ENCODE measurements around the gene PPM1F.
"Not testable (repeated sequence)": the region's sequence is repeated elsewhere in the genome, so short reads cannot be mapped to it uniquely, and the experiment has no call there.

The PPM1F gene

DNA sequence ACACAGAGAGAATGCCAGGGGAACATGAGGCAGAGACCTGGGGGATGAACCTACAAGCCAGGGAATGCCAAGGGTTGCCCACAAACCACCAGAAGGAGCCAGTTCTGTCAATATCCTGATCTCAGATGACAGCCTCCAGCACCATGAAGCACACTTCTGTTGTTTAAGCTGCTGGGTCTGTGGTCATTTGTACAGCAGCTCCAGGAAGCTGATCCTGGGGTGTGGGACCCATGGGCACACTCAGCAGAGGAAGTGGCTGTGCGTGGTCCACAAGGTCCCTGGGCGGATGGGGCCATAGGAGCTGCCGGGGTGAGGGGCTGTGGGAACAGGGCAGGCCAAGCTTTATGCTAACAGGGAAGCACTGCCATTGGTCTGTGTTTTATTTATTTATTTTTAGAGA, 12.1 kb downstream of the PPM1F start:
- DNase-seq (ENCODE audit: low spot score), result peak; percentile 58

DNA sequence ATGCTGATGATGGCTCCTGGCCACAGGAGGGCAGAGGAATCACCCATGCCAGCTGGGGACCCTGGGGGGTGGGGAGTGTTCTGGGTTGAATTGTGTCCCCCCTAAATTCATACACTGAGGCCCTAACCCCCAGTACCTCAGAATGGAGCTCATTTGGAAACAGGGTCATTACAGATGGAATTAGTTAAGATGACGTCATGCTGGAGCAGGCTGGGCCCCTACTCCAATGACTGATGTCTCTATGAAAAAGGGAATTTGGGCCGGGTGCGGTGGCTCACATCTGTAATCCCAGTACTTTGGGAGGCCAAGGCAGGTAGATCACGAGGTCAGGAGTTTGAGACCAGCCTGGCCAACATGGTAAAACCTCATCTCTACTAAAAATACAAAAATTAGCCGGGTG, 12.7 kb downstream of the PPM1F start:
- not testable (repeated sequence) for DNase-seq (ENCODE audit: low spot score)

DNA sequence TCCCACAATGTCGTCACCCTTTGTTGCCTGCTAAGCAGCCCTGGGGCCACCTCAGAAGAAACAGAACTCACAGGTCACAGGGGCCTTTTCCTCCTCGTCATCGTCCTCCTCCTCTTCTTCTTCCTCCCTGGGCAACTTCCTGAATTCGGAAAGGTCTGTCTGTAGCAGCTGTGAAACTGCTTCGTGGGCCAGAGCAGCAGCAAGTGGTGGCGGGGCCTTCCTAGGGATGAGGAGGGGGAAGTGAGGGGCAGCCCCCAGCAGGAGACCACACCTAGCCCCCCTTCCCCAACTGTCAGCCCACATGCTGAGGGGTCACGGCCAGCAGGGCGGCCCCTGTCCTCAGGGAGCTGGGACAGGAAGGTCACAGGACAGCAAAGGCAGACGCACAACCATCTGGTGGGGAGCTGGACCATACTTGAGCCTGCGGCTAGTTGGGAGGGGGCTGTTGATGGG, 13.2 kb downstream of the PPM1F start:
- DNase-seq (ENCODE audit: low spot score), result peak; percentile 53

DNA sequence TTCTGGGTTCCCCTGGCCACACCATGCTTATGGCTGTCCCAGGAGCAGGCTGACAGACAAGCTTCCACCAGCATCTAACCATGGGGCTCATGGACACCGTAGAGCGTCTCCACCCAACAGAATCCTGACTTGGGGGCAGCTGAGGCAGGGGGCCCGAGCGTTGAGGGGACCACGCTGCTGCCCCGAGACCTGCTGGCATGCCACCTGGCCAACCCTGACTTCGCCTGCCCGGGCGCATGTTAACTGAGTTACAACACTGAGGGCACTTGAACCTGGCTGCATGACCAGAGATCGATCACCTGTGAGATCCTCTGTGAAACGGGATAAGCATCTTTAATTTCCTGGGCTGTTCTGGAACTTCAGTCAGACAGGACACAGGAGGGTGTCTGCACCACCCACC, 13.7 kb downstream of the PPM1F start:
- DNase-seq (ENCODE audit: low spot score), result no peak

DNA sequence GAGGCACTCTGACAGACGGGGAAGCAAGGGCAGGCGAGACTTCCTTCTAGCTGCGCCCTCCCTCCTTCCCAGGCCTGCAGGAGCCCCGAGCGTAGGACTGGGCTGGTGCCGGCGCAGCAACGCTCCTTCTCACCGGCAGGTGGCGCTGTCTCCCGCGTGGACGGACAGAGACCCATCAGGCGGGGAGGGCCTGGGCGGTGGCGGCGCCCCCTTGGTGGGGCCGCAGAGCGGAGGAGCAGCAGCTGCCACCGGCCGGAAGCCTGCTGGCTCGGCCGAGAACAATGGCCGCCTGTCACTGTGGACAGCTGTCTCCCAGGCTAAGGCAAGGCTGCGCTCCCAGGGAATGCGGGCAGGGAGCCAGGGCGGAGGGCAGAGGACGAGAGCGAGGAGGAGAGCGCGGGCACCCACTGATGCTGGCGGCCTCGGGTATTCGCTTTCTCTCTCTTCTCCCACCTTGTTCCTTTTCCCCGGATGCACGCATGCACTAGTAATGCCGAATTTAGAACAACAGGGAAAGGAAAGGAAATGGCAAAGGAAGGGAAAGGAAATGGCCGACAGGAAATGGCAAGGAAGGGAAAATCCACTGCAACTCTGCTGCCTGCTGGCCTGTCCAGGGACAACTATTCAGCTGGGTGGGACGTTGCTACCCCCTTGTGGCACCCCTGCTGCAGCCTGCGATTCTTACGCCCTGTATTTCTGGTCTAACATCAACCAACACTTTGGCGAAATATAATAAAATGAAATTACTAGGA, 14.4 kb downstream of the PPM1F start:
- peak; percentile 97 for DNase-seq (ENCODE audit: low spot score)

DNA sequence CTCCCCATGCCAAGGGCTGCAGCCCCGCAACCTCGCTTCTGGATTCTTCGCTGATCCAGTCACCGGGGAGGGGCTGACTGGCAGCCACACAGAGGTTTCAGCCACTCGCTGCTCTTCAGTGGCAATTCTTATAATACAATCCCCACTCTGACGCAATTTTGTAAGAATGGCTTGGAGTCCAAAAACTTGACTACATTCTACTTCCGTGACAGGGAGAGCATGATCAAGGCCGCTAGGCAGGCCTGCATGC, 14.9 kb downstream of the PPM1F start:
- DNase-seq (ENCODE audit: low spot score), result no peak

DNA sequence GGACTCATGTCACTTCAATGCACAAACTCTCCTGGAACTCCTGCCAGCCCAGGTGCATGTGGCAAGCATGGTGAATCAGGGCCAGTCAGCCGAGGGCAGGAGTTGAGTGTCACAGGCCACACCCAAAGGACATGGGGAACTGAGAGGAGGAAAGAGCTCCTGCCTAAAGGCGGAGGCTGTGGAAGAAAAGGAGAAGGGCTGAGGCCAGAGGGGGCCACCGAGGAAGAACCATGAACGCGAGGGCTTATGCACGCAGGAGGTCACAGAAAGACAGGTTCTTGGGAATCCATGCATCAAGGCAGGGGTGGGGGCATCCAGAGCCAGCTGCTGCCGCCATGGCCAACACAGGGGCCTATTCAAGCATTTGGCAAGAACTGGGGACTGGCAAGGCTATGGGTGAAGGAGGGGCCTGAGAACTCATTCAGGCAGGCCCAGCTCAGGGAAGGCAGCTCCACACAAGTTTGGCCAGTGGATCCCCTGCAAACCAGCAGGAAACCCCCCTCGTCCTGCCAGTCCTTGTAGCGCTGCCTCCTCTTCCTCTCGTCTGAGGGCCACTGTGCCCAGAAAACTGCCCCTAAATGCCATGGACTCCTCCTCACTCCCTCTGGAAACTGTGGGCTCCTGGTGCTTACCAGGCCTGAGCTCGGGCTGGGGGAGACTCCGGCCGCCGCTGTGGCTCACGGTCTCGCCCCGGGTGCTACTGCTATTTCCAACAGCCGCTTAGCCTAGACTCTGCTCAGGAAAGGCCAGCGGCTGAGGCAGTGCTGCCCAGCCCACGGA, 15.4 kb downstream of the PPM1F start:
- DNase-seq (ENCODE audit: low spot score), result peak; percentile 81

DNA sequence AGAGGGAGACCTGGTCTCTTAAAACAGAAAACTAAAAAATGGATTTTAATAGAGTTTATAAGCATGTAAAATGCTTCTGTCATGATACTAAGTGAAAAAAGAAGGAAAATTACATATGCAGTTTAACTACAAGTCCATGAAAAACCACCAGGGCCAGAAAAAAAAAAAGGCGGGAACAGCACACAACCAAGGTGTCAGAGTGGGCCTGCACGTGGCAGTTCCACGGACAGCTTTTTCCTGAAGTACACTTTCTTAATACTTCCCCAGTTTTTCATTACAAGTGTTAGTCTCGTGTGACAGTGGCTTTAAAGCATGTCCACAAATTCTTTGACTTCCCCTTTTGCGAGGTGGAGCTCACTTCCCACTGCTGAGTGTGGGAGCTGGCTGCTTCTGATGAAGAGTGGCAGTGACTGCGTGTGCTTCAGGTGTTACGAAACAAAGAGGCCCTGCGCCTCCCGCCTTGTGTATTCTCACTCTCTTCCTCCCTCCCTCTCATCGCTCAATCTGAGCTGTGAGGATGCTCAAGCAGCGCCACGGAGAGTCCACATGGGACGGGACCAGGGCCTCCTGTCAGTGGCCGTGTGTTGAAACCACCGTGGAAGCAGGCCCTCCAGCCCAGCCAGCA, 16.4 kb downstream of the PPM1F start:
- DNase-seq (ENCODE audit: low spot score), result peak; percentile 75

DNA sequence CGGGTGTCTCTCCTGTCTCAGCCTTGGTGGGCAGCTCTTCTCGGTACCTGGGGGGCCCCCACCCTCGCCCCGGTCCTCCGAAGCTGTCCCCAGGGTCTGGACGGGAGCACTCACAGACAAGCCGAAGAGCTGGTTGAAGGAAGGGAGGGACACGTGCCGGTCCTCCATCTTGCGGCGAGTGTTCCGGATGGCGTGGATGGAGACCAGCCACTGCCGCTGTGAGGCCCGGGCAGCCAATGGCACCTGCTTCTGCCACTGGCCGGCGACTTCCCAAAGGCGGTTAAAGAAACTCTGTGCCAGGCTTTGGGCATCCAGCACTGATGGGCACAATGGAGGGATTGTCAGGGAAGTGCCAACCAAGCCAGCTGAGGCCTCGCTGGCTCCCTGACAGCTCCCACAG, 18.7 kb downstream of the PPM1F start:
- peak; percentile 84 for DNase-seq (ENCODE audit: low spot score)

DNA sequence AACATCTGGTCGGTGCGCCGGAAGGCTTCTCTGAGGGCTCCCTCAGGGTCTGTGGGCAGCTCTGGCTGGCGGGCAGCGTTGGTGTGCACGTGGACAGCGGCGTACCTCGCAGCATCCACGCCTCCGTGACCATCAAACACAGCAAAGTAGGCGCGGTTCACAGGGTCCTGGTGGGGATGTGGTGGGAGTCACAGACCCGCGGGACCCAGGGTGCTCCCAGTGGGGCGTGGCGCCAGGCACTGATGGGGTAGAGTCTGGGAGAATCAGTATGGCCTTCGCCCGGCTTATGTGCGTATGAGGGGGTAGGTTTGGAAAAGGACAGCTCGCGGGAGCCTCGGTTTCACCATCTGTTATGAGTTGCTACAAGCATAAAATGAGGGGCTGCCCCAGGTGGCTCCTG, 19.2 kb downstream of the PPM1F start:
- no peak for DNase-seq (ENCODE audit: low spot score)

DNA sequence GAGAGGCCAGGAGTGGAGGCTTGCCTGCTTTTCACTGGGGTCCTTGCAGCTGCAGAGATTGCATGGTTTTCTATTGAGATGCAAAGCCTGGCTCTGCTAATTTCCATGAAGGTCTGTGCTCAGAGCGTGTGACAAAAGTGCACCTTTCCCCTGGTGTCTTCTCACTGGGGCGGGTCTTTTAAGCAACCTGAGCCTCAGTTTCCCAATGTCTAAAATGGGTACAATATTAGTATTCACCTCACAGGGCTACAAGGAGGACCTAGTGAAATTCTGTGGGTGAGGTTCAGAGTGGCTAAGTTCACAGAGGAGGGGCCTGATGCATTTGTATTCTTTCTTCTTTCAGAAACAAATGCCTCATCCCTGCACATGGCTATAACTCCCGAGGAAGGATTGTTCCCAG, 20.3 kb downstream of the PPM1F start:
- DNase-seq (ENCODE audit: low spot score), result no peak

DNA sequence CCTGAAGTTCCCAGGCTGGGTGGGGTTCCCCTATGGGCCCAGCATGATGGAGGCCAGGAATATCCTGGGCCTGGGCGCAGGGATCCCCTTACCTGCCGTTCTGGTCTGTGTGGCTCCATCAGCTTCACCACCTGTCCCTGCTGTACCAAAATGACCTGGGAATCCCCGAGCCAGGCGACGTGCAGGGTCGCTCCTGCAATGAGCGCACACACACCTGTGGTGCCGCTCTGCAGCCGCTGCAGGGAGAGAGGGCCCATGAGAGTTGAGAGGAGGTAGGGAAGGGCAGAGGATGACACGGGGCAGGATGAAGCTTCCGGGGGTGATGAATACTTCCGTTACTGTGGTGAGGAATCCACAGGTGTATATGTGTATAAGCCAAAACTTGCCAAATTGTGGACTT, 21.6 kb downstream of the PPM1F start:
- DNase-seq (ENCODE audit: low spot score), result no peak

DNA sequence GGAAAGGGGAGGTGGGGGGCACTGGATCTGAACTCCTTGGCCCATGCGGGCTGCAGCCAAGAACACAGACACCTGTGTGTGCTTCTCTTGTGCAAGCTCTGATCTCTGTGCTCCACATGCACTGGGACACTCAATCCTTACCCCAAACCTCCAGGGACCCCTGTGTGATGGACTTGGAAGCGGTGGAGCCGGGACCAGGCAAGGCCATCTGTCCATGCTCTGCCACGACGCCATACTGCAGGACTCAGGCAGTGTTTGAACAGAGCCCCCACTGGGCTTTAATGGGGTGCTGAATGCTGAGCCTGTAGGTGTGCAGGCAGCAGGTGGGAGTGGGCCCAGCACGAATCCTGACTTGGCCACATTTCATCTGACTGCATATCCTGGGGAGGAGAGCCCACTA, 23.4 kb downstream of the PPM1F start:
- DNase-seq (ENCODE audit: low spot score), result no peak

DNA sequence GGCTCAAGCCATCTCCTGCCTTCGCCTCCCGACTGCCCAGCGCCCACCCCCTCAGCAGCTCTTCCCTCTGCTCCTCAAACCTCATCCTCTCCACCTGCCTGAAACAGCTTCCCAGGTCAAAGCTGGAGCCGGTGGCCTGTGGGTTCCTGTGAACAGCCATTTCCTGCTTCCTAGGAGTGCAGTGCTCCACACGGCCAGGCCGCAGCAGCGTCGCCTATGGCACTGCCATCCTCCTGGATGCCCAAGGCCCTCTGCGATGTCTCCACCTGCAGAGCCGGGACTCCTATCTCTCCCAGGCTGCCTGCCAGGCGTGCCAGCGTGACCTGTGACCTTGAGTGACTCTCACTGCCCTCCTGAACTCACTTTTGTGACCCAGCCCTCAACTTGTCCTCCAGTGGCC, 24.6 kb downstream of the PPM1F start:
- DNase-seq (ENCODE audit: low spot score), result no peak

DNA sequence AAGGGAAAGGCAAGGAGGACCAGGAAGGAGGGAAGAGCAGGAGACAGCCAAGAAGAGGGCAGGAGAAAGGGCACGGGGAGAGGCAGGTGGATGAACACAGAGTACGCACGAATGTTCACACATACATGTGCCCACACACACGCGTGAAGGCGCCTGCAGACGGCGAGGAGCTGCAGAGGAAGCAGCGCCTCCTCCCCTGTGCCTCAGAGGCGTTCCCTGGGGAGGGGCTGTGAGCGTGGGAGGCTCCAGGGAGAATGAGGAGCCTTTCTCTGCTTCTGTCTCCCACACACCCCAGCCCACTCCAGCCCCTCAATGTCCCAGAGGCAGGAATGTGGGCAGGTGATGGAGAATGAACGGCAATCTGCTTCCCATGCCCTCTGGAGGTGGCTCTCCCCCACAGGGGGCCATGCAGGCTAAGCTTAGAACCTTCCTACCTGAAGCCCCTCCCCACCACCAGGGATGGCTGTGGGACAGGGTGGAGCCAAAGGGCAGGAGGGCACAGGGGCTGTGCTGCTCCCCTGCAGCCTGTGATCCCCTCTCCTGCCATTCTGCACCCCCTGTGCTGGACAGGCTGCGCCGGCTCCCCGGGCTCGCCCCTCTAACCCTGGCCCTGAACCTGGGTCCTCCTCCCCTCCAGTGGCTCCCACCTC, 25.3 kb downstream of the PPM1F start:
- DNase-seq (ENCODE audit: low spot score), result no peak

DNA sequence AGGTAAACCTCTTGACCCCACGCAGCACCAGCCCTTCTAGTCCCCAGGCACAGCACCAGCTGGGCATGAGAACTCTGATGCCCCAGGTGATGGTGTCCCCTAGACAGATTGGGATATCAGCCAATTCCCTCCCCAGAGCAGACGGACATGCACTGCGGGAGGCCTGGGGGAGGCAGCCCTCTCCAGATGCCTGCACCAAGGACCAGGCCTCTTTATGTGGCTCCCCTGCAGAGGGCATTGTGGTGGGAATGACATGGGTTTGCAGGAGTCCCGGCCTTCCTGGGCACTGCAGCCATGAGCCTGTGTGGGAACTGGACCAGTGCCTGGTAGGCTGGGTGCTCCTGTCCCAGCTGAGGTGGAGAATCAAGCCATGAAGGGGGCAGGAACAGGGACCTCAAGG, 25.9 kb downstream of the PPM1F start:
- DNase-seq (ENCODE audit: low spot score), result no peak

DNA sequence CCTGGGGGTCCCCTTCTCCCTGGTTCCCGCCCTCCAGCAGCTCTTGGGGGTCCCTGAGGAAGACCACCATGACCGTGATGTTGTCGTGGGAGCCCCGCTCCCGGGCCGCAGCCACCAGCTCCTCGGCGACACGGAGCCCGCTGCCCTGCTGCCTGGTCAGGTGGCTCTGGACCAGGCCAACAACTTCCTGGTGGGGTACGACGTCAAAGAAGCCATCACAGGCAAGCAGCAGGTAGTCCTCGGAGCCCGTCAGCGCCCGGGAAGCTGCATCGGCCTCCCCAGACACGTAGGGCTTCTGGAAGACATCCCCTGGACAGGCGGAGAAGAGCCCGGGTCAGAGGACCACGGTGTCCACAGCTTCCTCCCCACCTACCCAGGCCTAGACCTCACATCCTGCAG, 29.5 kb downstream of the PPM1F start:
- no peak for DNase-seq (ENCODE audit: low spot score)

DNA sequence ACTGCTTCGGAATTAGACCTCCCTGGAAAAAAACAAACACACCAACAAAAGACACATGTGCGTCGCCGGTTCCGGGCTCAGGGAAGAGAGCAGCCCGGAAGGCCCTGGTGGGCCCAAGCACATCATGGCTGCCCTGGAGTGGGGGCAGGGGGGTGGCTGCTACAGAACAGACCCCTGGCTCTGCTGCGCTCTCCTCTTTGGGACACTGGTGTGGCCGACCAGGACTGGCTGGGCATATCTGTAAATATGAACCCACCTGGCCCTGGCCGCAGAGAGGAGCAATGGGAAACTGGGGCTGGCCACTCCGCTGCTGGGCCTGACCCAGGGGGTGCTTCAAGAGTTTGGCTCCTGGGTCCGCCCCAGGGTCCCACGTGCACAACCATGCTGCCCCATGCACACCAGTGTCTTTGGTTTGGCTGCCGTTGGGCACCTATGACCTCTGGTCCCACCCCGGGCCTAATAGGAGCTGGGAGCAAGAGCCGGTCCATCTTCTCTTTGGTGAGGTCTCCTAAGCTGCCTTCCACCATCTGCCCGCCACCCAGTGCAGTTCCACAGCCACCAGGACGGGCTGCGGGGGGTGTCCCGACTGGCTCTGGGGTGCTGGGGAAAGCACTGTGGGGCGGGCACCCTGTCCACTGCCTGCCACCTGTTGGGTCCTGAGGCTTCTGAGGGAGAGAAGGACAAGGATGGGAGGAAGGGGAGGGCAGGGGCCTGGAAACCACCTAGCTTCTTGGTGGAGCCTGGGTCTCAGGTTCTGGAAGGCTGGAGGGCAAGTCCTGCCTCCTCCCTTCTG, 30.1 kb downstream of the PPM1F start:
- no peak for DNase-seq (ENCODE audit: low spot score)

DNA sequence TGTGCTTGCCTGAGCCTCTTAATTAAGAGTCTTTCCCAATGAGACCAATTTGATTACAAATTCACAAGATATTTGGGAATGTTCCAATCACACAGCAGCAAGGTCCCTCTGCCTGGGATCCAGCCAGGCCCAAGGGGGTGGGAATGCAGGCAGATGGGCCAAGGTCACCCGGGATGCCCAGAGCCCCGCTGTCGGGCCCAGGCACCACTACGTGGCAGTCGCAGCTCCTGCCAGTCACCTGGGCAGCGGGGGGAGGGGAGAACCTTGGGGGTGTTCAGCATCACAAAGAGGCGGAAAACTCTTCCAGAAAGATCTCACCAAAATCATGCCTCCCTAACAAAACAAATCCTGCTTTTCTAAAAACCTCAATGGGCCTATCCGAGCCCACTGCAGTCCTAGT, 30.9 kb downstream of the PPM1F start:
- DNase-seq (ENCODE audit: low spot score), result no peak

DNA sequence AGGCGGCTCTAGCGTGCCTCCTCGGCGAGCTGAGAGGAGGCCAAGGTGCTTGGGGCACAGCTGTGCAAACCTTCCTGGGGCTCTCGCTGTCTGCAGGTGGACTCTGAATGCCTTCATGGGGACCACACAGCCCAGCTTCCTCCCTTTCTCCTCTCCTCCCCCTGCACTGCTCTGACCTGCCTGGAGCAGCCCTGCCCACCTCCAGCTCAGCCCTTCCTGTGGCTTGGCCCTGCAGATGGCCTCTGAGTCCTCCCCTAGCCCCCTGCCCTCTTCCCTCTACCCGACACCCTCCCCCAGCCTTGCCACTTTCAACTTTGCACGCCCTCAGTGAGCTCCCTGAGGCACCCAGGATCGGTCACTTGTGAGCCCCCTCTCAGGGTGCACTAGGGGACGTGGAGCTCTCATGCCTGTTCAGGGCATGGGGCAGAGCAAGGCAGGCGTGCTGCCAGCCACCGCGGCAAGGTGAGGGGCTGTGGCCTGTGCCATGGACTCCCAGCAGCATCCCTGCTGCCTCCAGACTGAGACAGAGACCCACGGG, 31.4 kb downstream of the PPM1F start:
- no peak for DNase-seq (ENCODE audit: low spot score)

DNA sequence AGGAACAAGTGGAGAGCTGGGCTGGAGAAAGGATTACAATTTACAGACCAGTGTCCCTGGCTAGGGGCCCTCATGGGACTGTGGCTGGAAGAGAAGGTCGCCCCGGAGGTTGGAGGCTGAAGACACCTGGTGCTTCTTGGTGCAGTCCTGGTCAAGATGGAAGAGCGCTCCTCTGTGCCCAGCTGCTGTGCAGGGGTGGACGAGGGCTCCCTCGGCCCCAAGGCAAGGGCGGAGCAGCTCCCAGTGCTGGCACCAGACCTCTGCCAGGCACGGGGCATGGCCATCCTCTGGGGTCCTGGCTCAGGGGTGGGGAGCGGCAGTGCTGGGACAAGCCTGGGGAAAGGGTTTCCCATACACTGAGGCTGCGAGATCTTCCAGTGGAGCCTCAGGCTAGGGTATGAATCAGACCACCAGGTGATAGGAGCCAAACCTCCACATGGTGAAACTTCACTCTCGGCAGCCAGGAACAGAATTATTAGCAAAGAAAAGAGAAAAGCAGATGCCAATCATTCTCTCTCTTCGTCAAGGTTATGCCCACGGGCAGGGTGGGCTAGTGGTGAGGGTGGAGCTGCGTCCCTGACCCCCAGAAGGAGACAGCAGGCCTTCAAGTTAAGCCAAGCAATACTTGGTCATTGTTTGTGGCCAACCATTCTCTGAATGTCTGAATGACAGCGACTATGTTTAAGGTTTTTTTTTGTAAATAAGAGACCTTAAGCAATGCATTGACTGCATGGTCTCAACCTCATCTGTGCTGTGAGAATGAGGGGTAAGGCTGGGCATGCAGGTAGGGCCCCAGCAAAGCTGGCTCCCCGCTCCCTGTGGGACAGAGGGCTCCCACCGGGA, 32.1 kb downstream of the PPM1F start:
- no peak for DNase-seq (ENCODE audit: low spot score)
